Esophagus mucosa (tissue), 1 donor: ENCODE results near the gene IL18R1. TPM values are rescaled to one million over a fixed set of nuclear protein-coding genes. Genes with fewer than 3 reads are reported as not detected.

Experiments used
- ATAC-seq: fragments of 200-7000 bp; cut with Tn5 transposase; one replicate; pipeline ENCODE4 v1.9.1; 2020
- total RNA-seq: library from RNA; stranded (reverse); gene quantifications from one replicate; pipeline ENCODE4 v1.2.4, GENCODE V29; 2023
- donor health status: DM: yes; HTN: yes; CAD: no.

Gene IL18R1
- total RNA-seq, 1 donor from 2014 or later, result 1.1 TPM

GRCh38 chr2:102391565-102391964 is 36.0 kb downstream of the IL18R1 start:
- no peak for ATAC-seq

GRCh38 chr2:102392096-102392495 is 36.5 kb downstream of the IL18R1 start:
- ATAC-seq, result no peak

- ATAC-seq, result no peak
These were observed 37.3 kb downstream of the IL18R1 start for GRCh38 chr2:102392942-102393341.

- ATAC-seq, result no peak
These were observed 40.4 kb downstream of the IL18R1 start for GRCh38 chr2:102396012-102396411.

DNA sequence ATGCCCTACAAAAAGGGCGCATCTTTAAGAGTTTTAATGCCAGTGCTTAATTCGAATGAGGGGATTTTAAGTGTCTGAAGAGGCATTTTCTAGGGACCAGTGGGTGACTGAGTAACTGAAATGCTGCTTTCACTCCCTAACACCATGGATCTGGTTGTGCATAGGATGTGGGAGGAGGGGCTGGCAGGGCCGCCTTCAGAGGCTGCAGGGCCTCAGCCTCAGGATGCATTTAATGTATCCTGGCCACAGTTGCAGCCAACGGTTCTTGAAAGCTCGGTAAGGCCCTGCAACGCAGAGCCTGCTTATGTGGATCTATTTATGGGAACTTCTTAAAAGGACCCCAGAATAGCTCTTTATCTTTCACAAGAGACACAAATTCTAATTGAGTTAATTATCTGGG is 41.6 kb downstream of the IL18R1 start:
- ATAC-seq, result no peak

DNA sequence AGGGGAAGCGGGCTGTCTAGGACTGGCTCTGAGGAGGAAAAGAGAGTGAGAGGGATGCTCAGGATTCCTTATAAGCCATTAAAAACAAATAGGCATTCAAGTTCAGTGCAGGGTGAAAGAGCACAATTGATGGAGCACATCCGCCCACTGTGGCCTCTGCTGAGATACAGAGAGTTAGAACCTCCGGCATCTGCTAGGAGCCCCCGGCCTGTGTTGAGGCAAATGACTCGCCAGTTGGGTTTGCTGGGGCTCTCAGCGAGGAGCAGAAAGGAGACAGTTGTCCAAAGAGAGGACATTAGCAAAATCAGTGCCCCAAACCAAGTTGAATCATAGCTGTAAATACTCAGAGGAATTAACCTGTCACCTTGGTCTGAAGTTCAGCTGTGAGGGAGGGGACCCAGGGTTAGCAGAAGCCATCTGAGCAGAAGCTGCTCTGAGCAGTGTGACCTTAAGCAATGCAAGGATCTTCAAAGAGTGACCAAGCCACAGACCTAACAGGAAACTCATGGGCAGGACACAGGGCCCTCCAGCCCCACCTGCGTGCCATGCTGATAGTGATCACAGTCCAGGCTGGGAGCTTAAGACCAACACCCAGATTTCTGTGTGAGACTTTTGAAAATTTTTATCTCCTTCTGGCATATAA is 44.0 kb downstream of the IL18R1 start:
- ATAC-seq, result no peak

DNA sequence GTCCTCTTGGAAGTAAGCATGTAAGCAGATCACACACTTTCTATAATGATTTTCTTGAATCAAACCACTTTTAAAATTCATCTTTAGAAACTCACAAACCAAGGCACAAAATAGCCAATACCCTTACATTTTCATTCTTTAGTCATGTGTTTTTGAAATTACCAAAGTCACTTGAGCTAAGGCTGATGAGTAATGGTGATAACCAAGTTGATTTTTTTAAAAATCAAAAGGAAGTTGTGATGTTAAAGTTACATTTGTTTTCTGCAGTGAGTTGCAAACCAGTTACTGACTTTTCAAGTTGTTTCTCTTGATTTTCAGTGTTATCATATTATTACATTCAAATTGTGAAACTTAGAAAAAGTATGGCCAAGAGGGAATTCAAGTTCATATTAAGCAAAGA is 45.9 kb downstream of the IL18R1 start:
- no peak for ATAC-seq

DNA sequence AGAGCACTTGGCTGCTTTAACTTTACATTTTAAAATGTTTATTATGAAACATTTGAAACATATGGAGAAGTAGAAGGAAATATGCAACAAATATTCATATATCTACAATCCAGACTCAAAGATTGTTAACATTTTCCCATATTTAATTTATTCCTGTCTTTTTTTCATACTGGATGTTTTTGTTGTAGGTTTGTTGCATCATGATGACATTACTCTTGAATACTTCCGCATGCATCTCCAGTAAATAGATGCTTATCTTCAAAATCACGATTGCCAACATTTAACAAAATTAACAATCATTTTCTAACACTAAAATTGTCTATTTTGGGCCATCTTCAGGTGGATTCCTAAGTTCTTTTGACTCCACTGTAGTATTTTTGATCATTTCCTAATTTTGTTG is 46.3 kb downstream of the IL18R1 start:
- ATAC-seq, result no peak

- no peak for ATAC-seq
These were observed 55.4 kb downstream of the IL18R1 start for GRCh38 chr2:102410952-102411351.

- ATAC-seq, result no peak
These were observed 56.6 kb downstream of the IL18R1 start for GRCh38 chr2:102412199-102412598.

- no peak for ATAC-seq
These were observed 62.4 kb downstream of the IL18R1 start for GRCh38 chr2:102417946-102418345.

GRCh38 chr2:102418421-102418961 is 62.9 kb downstream of the IL18R1 start:
- no peak for ATAC-seq

- ATAC-seq, result no peak
These were observed 64.7 kb downstream of the IL18R1 start for GRCh38 chr2:102420290-102420689.

GRCh38 chr2:102421890-102422759 is 66.5 kb downstream of the IL18R1 start:
- ATAC-seq, result no peak

GRCh38 chr2:102422910-102423309 is 67.3 kb downstream of the IL18R1 start, which contains the start of gene IL18RAP:
TSS of gene IL18RAP (plus strand) at chr2:102423160. CDS start at chr2:102423278, 118 bp downstream.
- ATAC-seq, result no peak

DNA sequence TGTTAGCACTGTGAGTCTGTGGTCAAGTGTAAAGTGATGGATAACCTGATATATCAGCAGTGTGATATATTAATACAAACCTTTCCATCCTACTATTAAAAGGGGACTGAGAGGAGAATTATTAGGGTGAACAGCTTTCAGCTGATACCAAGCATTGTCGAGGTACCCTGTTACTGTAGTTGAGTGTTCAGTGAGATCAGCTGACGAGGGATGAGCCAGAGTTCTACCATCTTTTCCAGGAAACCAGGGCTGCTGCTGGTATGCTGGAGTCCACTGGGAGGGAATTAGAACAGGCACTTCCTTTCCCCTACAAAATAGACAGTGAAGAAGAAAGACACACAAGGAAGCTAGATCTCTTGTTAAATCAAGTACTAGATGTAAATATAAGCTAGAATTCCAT is 67.8 kb downstream of the IL18R1 start:
- ATAC-seq, result no peak

GRCh38 chr2:102424754-102425153 is 69.2 kb downstream of the IL18R1 start:
- peak; percentile 26 for ATAC-seq

GRCh38 chr2:102425441-102426132 is 70.0 kb downstream of the IL18R1 start:
- ATAC-seq, result no peak

DNA sequence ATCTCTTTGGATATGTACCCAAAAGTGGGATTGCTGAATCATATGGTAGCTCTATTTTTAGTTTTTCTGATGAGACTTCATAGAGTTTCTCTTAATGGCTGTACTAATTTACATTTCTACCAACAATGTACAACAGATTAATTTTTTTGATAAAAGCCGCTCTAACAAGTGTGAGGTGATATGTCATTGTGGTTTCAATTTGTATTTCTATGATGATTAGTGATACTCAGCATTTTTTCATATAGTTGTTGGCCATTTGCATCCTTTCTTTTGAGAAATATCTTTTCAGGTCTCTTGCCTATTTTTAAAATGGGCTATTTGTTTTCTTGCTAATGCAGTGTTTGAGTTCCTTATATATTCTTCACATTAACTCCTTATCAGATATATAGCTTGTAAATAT is 71.7 kb downstream of the IL18R1 start:
- no peak for ATAC-seq

DNA sequence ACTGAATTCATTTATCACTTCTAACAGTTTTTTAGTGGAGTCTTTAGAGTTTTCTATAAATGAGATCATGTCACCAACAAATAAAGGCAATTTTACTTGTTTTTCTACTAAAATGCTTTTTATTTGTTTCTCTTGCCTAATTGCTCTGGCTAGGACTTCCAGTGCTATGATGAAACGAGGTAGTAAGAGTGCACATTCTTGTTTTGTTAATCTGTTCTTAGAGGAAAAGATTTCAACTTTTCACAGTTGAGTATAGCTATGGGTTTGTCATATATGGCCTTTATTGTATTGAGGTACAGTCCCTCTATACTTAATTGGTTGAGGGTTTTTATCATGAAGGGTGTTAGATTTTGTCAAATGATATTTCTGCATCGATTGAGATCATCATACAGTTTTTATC is 73.0 kb downstream of the IL18R1 start:
- ATAC-seq, result no peak

GRCh38 chr2:102432386-102432785 is 76.8 kb downstream of the IL18R1 start:
- no peak for ATAC-seq

- ATAC-seq, result no peak
These were observed 78.5 kb downstream of the IL18R1 start for GRCh38 chr2:102433973-102434654.
